BJ (cell line): ENCODE measurements around the gene NAPA. TPM values are rescaled to one million over a fixed set of nuclear protein-coding genes. Genes with fewer than 3 reads are reported as not detected.

Source experiments
- CTCF ChIA-PET: fragments of 350-600 bp; formaldehyde crosslinking; extraction: SDS; loops from one replicate; lab custom pipeline; 2021; ENCODE audit warnings: antibody characterized with exemption, inconsistent platforms; lab: Yijun Ruan, JAX
- POLR2A ChIA-PET: fragments of 300-600 bp; sonication (Branson Sonifier 250); formaldehyde crosslinking; extraction: SDS; loops from one replicate; lab custom pipeline; 2021; ENCODE audit warnings: antibody characterized with exemption; lab: Charles Lee
- DNase-seq: peaks from one replicate; pipeline ENCODE4 v3.0.0-alpha.2; 2011; ENCODE audit warnings: low read depth
- H3K27me3 ChIP-seq: 2 replicates; pipeline ENCODE4 v1.6.0; 2011; ENCODE audit warnings: low read length; ENCODE audit not compliant: control insufficient read depth, insufficient read depth
- H3K36me3 ChIP-seq: 2 replicates; pipeline ENCODE4 v1.5.1; 2011; ENCODE audit warnings: low read length; ENCODE audit not compliant: control insufficient read depth, insufficient read depth
- H3K4me3 ChIP-seq: 2 replicates; pipeline ENCODE4 v1.5.1; 2011; ENCODE audit warnings: low read depth, mild to moderate bottlenecking, control low read depth, low read length
- CTCF ChIP-seq: IDR thresholded peaks from 2 replicates; pipeline ENCODE4 v1.5.1; 2011; ENCODE audit warnings: low read depth, mild to moderate bottlenecking, control low read depth, inconsistent platforms, low read length, moderate library complexity; ENCODE audit not compliant: insufficient read depth
- polyA plus RNA-seq: library from polyadenylated mRNA; depleted of rRNA; stranded (reverse); fragments of >200 nt; gene quantifications from 2 replicates; pipeline ENCODE4 v1.2.3, GENCODE V29; 2011

NAPA gene
- polyA plus RNA-seq, 1 experiment: 203 TPM

- TF ChIP-seq CTCF: no peak
- no peak overlapping the region for H3K4me3 ChIP-seq
- CTCF ChIA-PET: interaction anchor here (0.8 to 7.0 kb wide), 4 partner anchors 7 to 216 kb away, joined by 3 to 48 read pairs (median 4); partner anchors contain the start of genes KPTN and NAPA
- H3K36me3 ChIP-seq: peaks cover 22% of the 10 kb centered on the region
- H3K27me3 ChIP-seq: no peaks in the 10 kb centered on the region
- no peak for DNase-seq
- POLR2A ChIA-PET: no interaction called here
Measured at GRCh38 chr19:47491358-47492136, 23.3 kb downstream of the NAPA start.

GRCh38 chr19:47490847-47491246 lies 24.0 kb downstream of the NAPA start:
- Histone ChIP-seq H3K27me3 (no peaks in the 10 kb centered on the region), H3K36me3 (peaks cover 18% of the 10 kb centered on the region), H3K4me3 (no peak overlapping the region)
- CTCF ChIA-PET: interaction anchor here (0.8 to 1.7 kb wide), 3 partner anchors 23 to 217 kb away, joined by 3 to 5 read pairs (median 3); partner anchors contain the start of gene NAPA
- no peak for TF ChIP-seq CTCF
- POLR2A ChIA-PET: no interaction called here
- DNase-seq: no peak

- no peak overlapping the region for H3K4me3 ChIP-seq
- no peak for DNase-seq
- H3K27me3 ChIP-seq: no peaks in the 10 kb centered on the region
- H3K36me3 ChIP-seq: peaks cover 16% of the 10 kb centered on the region
- CTCF ChIA-PET: no interaction called here
- no peak for TF ChIP-seq CTCF
- POLR2A ChIA-PET: no interaction called here
Measured at GRCh38 chr19:47490031-47490430, 24.8 kb downstream of the NAPA start.

GRCh38 chr19:47489072-47489914 lies 25.6 kb downstream of the NAPA start:
- Histone ChIP-seq H3K36me3 (peaks cover 16% of the 10 kb centered on the region), H3K27me3 (no peaks in the 10 kb centered on the region), H3K4me3 (no peak overlapping the region)
- ChIA-PET POLR2A (no interaction called here), CTCF (no interaction called here)
- no peak for TF ChIP-seq CTCF
- no peak for DNase-seq
